SHP77 treated with DMSO at 0.1 percent for 48 hours (cell line): ENCODE results near the gene MS4A18.

ENCODE experiments used
- DNase-seq: peaks from one replicate; lab custom pipeline; 2025; lab: John Stamatoyannopoulos, UW

MS4A18 gene

DNA sequence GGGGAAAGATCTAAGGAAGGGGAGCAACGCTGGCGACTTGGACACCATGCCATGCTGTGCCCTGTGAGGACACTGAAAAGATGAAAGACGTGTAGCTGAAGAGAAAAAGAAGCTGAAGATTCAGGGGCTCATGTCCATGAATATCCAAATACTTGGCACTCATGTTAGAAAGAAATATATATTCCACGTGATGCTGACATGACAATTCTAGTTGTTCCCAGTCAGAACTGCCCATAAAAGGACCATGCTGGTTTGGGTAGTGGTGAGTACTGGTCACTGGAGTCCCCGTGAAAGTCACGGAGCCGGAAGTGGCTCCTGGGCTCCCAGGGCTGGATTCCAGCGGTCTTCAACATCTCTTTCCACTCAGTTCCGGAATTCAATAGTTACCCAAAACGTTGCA, 42.0 kb downstream of the MS4A18 start:
- no peak for DNase-seq

DNA sequence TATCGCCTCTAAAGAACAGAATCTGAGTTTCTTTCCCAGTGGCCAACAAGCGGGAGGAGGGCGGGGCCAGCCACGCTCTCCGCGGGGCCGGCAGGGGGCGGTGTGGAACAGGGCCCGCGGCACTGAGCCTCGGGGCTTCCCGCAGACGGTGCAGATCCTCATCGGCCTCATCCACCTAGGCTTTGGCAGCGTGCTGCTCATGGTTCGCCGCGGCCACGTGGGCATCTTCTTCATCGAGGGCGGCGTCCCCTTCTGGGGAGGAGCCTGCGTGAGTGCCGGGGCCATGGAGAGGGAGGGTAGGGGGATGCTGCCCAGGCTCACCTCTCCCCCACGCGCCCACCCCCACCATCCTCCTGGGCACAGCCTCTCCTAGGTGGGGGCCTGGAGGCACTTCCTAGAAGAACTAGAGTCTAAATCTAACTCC, 42.9 kb downstream of the MS4A18 start:
- no peak for DNase-seq

DNA sequence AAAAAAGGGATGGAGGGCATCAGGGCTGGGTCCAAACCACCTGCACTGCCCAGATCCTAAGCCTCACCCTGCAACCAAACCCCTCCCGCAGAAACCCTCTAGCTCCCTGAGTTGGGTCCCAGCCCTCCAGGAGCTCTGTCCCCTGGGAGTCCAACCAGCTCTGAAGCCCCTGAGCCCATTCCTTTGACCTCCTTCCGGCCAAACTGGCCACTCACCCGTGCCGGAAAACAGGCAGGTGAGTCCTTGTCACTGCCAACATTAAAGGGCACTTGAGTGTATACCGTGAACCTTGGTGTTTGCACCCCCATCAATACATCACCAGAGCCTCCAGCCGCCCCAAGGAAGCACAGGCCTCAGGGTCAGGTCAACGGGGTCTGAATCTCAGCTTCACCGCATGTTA, 43.7 kb downstream of the MS4A18 start:
- no peak for DNase-seq

DNA sequence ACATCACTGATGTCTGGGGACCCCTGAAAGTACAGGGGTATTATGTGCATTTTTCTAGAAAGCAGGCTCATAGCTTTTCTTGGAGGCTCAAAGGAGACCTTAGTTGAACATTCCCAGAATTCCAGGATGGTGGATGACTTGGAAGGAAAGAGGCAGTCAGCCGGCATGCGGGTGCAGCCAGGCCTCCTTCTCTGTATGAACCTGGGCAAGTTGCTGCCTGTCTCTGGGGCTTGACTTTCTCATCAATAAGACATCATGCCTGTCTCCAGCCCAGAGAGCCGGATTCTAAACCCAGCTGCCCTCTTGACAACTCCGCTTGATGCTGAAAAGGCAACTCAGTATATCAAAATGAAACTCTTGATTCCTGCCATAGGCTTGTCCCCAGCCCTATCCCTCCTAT, 44.8 kb downstream of the MS4A18 start:
- DNase-seq, result no peak

DNA sequence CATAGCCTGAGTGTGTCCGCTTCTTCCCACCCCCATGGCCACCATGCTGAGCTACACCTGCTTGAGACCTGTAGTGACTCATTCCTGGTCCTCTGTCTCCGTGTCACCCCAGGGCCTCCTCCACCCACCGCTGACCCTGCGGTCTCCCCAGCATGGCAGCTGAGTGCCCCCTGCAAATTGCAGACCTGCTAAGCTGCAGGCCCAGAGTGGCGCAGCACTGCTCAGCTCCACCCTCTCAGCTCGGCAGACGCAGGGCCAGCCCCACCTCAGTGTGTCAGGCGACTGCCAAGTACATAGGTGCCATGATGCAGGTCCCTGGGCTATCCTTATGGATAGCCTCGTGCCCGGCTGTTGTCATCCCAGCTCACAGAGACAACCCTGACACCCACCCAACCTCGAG, 45.3 kb downstream of the MS4A18 start:
- no peak for DNase-seq

DNA sequence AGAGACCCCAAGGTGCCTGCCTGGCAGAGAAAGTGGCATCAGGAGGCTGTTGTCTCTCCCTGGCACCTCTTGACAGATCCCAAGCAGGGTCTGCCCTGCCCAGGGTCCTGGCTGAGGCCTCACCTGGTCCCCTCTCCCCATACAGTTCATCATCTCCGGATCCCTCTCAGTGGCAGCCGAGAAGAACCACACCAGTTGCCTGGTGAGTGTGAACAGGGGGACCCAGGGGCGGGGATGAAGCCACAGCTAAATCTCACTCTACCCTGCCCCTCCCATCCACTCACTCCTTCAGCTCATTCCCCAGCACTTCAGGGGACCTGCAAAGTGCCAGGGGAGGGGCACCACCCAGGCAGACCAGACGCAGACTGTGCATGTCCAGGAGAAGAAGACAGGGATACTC, 46.6 kb downstream of the MS4A18 start:
- DNase-seq, result no peak

DNA sequence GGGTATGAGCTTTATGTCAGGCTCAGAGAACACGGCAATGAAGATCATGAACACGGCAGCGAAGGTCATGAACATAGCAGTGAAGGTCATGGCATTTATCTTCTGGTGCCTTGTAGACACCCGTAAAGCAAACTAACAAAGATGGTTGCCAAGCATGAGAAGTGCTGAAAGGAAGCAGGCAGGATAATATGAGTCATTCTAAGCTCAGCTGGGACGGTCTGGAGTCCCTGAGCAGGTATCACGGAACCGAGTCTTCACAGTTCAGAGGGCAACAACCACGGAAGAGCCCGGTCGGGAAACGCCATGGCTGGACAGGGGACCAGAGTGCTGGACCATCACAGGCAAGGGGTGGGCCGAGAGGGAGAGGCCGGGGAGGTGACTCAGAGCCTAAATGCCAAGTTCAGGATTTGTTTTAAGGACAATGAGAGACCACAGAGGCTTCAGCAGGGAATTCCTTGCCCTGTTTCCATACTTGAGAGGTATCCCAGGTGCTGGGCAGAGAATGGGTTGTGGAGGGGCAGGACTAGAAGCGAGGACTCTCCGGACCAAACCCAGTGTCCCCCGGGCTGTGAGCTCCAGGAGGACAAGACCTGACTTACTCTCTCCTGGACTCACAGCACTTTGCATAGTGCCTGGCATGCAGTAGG, 47.5 kb downstream of the MS4A18 start:
- DNase-seq, result no peak

DNA sequence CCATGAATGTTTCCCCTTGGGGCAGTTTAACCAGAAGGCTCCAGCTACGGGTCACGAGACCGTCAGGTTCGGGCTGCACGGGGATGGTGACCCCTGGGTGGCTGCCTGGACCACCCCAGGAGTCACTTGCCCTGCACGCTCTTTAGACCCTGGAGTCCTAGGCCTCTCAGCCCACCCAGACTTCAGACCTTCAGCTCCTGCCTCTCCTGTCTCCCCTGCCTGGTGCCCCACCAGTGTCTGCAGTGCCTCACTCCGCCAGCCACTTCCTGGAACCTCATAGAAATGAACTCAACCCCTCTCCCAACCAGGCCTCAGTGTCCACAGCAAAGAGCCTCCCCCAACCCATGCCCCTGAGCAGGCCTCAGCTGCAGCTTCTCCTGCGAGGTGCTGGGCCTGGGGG, 48.1 kb downstream of the MS4A18 start:
- DNase-seq, result no peak

DNA sequence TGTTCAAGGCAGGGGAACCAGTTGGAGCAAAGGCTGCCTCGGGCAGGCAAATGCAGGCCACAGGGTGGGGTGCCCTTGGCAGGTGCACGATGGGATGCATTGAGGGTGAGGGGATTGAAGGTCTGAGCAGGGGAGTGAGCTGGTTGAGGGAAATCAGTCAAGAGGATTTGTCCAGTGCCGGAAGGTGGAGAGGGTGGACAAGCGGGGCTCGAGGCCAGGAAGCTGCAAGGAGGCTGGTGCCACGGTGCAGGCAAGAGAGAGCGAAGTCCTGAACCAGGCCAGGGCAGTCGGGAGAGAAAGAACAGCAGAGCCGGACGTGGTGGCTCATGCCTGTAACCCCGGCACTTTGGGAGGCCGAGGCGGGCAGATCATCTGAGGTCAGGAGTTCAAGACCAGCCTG, 50.2 kb downstream of the MS4A18 start:
- DNase-seq, result no peak

DNA sequence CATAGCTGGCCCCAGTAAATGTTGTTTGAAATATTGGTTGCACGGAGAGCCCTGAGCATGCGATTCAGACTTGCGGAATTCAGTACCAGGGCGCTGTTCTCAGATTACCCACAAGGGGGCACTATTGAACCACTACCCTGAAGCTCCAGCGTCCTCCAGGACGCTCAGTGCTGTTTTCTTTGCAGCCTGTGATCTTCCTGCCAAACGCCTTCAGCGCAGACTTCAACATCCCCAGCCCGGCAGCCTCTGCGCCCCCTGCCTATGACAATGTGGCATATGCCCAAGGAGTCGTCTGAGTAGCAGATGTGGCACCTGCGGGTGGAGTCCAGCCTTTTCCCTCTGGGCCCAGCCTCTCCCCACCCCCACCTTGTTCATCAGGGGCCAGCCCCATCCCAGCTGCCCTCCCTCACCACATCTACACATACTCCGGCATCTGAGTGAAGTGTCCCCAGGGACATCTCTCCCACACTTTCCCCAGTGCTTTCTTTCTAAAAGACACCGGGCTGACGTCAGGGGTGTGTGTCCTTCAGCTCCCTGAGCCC, 51.0 kb downstream of the MS4A18 start:
- DNase-seq, result no peak

DNA sequence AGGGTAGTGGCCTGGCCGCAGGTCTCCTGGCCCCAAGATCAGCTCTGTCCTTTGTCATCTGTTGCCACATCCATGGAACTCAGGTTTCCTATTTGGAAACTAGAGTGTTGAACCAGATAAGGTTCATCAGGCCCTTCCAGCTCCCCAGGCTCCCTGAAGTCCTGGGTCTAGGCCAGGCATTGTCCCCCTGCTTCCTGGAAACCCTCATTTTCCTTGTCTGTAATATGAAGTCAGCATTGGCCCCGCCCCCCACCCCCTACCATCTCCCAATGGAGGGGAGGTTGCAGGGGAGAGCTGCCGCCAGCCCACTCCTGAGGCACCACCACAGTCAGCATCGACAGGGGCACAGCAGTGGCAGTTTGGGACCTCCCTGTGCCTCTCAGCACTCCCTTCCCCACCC, 51.6 kb downstream of the MS4A18 start:
- no peak for DNase-seq

DNA sequence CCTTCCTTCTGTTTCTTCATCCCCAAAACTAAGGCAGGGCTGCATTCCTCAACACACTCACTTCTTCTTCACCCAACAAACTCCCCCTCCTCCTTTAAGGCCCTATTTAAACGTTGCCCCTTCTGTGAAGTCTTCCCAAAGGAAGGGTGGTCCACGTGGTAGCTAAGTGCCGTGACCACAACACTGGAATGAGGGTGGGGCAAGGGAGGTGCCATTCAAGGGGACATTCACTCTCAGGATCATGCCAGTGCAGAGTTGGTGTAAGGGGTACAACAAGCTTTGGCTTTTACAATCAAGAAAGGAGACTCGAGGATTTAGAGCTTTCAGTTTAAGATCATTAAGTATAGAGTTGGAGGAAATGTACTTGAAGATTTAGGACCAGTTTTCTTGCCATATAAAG, 52.6 kb downstream of the MS4A18 start:
- DNase-seq, result no peak

DNA sequence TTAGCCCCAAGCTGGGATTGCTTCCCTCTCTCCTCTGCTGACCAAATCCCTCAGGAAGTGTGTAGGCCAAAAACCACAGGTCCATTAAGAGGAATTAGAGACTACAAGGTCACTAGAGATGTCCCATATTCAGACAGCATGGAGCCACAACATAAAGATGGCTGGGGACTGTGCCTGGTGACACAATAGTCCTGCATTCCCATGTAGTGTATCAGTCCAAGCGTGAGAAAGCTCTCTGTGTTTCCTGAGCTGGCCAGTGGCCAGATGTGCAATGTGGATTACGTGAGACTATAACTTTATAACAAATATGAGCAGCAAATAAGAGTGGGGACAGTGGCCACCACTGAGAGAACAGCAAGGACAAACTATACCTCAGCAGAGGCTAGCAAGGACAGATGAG, 53.1 kb downstream of the MS4A18 start:
- no peak for DNase-seq

DNA sequence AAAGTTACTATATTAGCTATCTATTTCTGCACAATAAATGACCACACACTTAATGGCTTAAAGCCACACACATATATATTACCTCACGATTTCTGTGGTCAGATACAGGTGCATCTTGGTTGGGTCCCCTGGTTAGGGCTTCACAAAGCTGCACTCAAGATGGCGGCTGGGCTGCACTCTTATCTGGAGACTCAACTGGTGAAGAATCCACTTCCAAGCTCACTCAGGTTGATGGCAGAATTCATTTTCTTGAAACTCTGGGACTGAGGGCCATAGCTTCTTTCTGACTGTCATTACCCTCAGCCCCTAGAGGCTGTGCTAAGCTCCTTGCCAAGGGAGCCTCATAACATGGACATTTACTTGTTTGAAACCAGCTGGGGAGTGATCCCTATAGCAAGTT, 55.5 kb downstream of the MS4A18 start:
- DNase-seq, result no peak

DNA sequence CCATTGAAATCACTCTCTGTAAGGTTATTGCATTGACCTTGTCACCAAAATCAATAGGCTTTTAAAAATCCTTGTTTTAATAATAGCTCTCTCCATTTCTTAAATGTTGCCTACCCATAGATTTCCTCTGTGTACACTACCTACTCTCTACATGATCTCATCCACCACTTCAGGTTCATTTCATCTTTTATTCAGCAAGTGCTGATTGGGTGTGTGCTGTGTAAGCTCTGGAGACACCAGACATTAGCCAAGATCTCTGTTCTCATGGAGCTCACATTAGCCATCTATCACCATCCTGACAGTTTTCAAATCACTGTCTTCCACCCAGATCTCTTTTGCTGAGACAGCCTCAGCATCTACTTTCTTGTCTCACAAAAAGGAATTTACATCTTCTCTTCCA, 56.3 kb downstream of the MS4A18 start:
- DNase-seq, result no peak

DNA sequence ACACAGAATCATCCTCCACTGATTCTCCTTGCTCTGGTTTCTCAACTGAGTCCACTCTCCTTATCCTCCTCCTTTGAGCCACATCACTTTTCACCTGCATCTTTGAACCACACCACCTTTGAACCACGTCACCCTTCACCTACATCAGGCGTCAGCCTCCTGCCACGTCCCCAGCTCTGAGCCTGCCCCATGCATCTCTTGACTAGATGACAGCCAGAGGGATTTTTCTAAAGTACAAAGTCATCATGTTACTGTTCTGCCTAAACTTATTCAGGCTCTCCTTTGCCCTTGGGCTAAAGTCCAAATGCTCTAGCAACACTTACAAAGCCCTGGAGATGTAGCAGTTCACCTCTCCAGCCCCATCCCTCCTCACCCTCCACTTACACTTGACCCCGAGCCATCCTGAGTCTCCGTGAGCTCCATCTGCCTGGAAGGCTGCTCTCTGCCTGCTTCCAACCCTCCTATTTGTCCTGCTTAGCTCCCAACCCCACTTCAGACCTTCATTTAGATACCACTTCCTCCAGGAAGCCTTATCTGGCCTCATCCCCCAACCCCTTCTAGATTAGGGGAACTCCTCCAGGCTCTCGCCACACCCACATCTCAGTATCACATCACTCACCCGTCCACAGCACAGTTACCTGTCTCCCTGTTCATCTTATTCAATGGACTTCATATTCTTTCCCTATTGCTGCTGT, 56.9 kb downstream of the MS4A18 start:
- no peak for DNase-seq

DNA sequence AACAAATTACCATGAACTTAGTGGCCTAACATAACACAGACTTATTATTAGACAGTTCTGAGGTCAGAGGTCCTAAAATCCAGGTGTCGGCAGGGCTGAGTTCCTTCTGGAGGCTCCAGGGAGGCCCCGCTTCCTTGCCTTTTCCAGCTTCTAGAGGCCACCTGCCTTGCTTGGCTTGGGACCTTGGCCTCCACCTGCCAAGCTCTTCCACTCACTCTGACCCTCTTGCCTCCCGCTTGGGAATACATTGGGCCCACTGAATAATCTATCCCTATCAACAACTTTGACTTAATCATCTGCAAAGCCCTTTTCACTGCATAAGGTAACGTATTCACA, 57.4 kb downstream of the MS4A18 start:
- no peak for DNase-seq

DNA sequence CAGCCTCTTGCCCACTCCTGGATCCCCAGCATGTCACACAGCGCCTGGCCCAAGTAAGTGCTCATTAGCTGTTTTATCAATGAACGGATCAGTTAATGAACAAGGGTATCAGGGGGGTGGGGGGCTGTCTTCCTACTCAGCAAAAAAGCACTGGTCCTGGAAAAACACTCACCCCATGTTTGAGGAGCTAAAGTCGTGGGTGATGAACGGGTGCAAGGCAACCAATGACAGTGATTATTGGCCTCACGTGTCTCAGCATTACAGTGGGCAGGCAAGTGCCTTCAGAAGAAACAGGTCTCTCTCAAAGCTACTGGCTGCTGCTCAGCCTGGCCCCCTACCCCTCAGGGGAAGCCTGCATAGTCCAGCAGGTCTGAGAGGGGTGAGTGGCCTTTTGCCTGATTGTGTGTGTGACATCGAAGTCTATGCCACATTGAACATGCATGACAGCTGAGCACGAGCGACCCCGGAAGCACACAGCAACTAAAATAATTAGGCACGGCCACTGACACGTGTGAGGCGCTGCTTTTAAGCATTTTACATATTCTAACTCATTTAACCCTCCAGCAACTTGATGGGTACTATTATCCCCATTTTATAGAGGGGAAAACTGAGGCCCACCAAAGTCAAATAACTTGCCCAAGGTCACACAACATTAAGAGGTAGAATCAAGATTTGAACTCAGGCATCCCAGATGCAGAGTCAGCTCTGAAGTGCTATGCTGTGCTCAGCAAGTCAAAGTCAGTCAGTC, 58.0 kb downstream of the MS4A18 start:
- no peak for DNase-seq

DNA sequence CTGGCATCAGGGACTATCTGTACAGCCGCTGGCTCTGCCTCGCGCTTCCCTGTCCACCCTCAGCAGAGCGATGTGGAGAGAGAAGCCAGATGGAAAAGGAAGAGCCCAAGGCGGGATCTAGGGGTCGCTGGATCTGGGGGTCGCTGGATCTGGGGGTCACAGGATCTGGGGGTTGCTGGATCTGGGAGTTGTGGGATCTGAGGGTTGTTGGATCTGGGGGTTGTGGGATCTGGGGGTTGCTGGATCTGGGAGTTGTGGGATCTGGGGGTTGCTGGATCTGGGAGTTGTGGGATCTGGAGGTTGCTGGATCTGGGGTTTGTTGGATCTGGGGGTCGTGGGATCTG, 58.6 kb downstream of the MS4A18 start:
- DNase-seq, result no peak

DNA sequence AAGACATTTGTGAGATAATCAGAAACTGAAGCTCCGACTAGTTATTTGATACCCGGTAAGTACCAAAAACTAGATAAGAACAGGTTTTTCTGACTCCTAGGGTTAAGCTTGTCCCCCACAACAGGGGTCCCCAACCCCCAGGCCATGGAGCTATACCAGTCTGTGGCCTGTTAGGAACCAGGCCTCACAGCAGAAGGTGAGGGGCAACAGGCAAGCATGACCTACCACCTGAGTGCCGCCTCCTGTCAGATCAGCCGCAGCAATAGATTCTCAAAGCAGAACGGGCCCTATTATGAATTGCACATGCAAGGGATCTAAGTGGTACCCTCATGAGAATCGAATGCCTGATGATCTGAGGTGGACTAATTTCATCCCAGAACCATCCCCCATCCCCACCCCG, 59.4 kb downstream of the MS4A18 start:
- no peak for DNase-seq

DNA sequence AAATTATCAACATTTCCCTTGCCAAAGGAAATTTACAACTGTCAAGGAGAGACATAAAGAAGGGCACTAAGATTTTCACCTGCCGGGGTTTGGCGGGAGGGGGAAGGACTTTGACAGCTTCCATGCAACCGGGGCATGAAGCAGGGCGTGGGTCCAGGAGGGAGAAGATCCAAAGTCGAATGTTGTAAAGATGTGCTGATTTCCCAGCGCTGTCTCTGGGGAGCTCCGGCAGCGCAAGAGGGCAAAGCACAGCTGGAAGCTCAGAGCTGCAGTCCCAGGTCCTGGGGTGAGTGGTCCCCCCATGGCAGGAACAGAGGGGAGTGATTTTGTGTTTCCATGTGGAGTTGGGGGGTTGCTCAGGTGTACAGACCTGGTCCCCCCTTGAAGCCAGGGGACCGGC, 60.6 kb downstream of the MS4A18 start, which contains the start of gene MS4A10:
TSS of gene MS4A10 (plus strand) at position 198 of the 400 bp plus-strand sequence. CDS start 5,003 bp downstream, outside the sequence.
- no peak for DNase-seq

DNA sequence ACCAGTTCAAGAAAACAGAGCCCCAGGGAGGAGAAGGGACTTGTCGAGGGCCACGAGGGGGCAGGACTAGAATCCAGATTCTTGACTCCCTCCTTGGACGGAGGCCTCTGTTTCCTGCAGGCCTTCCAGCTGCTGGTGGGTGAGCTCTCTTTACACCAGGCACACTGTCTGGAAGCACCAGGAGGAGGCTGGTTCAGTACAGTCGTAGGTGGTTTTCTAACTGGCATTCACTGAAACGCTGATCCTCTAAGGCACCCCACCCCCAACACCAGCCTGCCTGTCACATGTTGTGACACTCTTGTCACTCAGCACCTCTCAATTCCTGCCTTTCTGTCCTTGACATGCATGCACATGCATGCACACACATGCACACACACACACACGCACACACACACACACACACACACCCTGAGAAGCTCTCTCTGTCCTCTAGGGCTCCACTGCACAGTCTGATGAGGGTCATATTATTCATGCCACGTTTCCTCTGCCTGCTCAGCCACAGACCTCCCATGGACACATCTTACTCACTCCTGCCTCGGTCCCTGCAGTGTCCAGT, 61.4 kb downstream of the MS4A18 start:
- DNase-seq, result no peak
